Lung (tissue), 11 donors: ENCODE measurements around the gene ARHGAP11B.
"Not testable (repeated sequence)": the region's sequence is repeated elsewhere in the genome, so short reads cannot be mapped to it uniquely, and the experiment has no call there.

Experiments used
- ATAC-seq: fragments of 200-7000 bp; cut with Tn5 transposase; one replicate; pipeline ENCODE4 v1.9.1; 2020; ENCODE audit warnings: moderate number of reproducible peaks; ENCODE audit not compliant: insufficient read depth, low FRiP score
- DNase-seq, 3 donors: peaks; one replicate each; pipeline ENCODE4 v3.0.0-alpha.2; 2013 to 2017
- H3K27ac ChIP-seq, 2 donors: one replicate each; pipeline ENCODE4 v1.5.1; 2013; ENCODE audit warnings: mild to moderate bottlenecking in 2 of 2, moderate library complexity in 2 of 2, control low read depth in 1 of 2, inconsistent platforms in 1 of 2, low read depth in 1 of 2, low read length in 1 of 2
- H3K27me3 ChIP-seq, 3 donors: one replicate each; pipeline ENCODE4 v1.5.1; 2013; ENCODE audit warnings: low read length in 2 of 3; ENCODE audit not compliant: control insufficient read depth in 3 of 3, insufficient read depth in 3 of 3
- H3K36me3 ChIP-seq, 4 donors: one replicate each; pipeline ENCODE4 v1.5.1; 2013; ENCODE audit warnings: low read length in 4 of 4, mild to moderate bottlenecking in 1 of 4, moderate library complexity in 1 of 4; ENCODE audit not compliant: control insufficient read depth in 4 of 4, insufficient read depth in 4 of 4
- H3K4me1 ChIP-seq, 5 donors: one replicate each; pipeline ENCODE4 v1.5.1; 2013; ENCODE audit warnings: low read length in 5 of 5, mild to moderate bottlenecking in 2 of 5, moderate library complexity in 1 of 5; ENCODE audit not compliant: control insufficient read depth in 5 of 5, insufficient read depth in 5 of 5
- H3K4me3 ChIP-seq: one replicate; pipeline ENCODE4 v1.5.1; 2013; ENCODE audit warnings: mild to moderate bottlenecking, control low read depth, moderate library complexity
- H3K9ac ChIP-seq, 2 donors: one replicate each; pipeline ENCODE4 v1.5.1; 2013; ENCODE audit warnings: low read length in 2 of 2, control low read depth in 1 of 2; ENCODE audit not compliant: insufficient read depth in 1 of 2
- H3K9me3 ChIP-seq, 4 donors: one replicate each; pipeline ENCODE4 v1.5.1; 2013; ENCODE audit warnings: low read length in 3 of 4, mild to moderate bottlenecking in 1 of 4, moderate library complexity in 1 of 4; ENCODE audit not compliant: control insufficient read depth in 4 of 4, insufficient read depth in 3 of 4
- CTCF ChIP-seq: IDR thresholded peaks from 2 replicates; pipeline ENCODE4 v1.5.1; 2012; ENCODE audit warnings: mild to moderate bottlenecking; ENCODE audit errors: control extremely low read depth, extremely low read depth
- WGBS, 2 donors: extraction: QIAGEN DNeasy Blood & Tissue Kit; methylation state at CpG; one replicate each; pipeline ENCODE4 v1.1.7; 2013; 5-methylcytosine and 5-hydroxymethylcytosine counted together
- donor health status: control.
- donor health status: control.
- donor health status: Bipolar disorder and iron deficiency.
- donor health status: healthy.
- donor health status: DM: yes; HTN: yes; CAD: no.

ARHGAP11B gene

GRCh38 chr15:30671309-30671708 lies 45.4 kb downstream of the ARHGAP11B start:
- 95 to 100% methylated on average over 1 of the region's 1 CpG for WGBS, 2 donors
- DNase-seq: no peak
- H3K9me3 ChIP-seq: no peaks in the 10 kb centered on the region
- H3K4me3 ChIP-seq: no peak overlapping the region
- ATAC-seq: no peak
- peaks cover 0 to 2% (median 0%) of the 10 kb centered on the region in 4 donors for H3K36me3 ChIP-seq
- H3K9ac ChIP-seq: no peak overlapping the region
- H3K27me3 ChIP-seq: no peaks in the 10 kb centered on the region
- H3K27ac ChIP-seq: no peak overlapping the region
- no peaks in the 10 kb centered on the region for H3K4me1 ChIP-seq
- no peak for TF ChIP-seq CTCF

- no peak overlapping the region for H3K9ac ChIP-seq
- no peak overlapping the region for H3K4me3 ChIP-seq
- H3K27ac ChIP-seq: no peak overlapping the region
- H3K27me3 ChIP-seq: no peaks in the 10 kb centered on the region
- TF ChIP-seq CTCF: no peak
- no peaks in the 10 kb centered on the region for H3K9me3 ChIP-seq
- DNase-seq (no peak), ATAC-seq (no peak)
- no peaks in the 10 kb centered on the region for H3K36me3 ChIP-seq
- no peaks in the 10 kb centered on the region for H3K4me1 ChIP-seq
Observed at GRCh38 chr15:30675126-30675525, 49.2 kb downstream of the ARHGAP11B start.

GRCh38 chr15:30675891-30676290 lies 50.0 kb downstream of the ARHGAP11B start:
- not testable (repeated sequence) for H3K27ac ChIP-seq, ATAC-seq, H3K4me1 ChIP-seq, H3K36me3 ChIP-seq, H3K4me3 ChIP-seq, H3K9ac ChIP-seq, H3K9me3 ChIP-seq, H3K27me3 ChIP-seq, DNase-seq
- WGBS, 2 donors: 95 to 100% methylated on average over 4 of the region's 4 CpGs

- not testable (repeated sequence) for H3K27me3 ChIP-seq, H3K9ac ChIP-seq, H3K4me1 ChIP-seq, H3K36me3 ChIP-seq, DNase-seq, H3K4me3 ChIP-seq, H3K27ac ChIP-seq, ATAC-seq, H3K9me3 ChIP-seq
- WGBS, 2 donors: 98 to 100% methylated on average over 2 to 3 of the region's 3 CpGs
Observed at GRCh38 chr15:30680997-30681396, 55.1 kb downstream of the ARHGAP11B start.

GRCh38 chr15:30685709-30686285 lies 59.9 kb downstream of the ARHGAP11B start:
- 43 to 61% methylated on average over 6 of the region's 6 CpGs for WGBS, 2 donors
- not testable (repeated sequence) for H3K9me3 ChIP-seq, H3K27me3 ChIP-seq, H3K4me3 ChIP-seq, ATAC-seq, H3K4me1 ChIP-seq, DNase-seq, H3K36me3 ChIP-seq, H3K27ac ChIP-seq, H3K9ac ChIP-seq

GRCh38 chr15:30686651-30687050 lies 60.7 kb downstream of the ARHGAP11B start:
- not testable (repeated sequence) for H3K4me3 ChIP-seq, ATAC-seq, H3K9me3 ChIP-seq, H3K9ac ChIP-seq, H3K27ac ChIP-seq, H3K27me3 ChIP-seq, DNase-seq, H3K36me3 ChIP-seq, H3K4me1 ChIP-seq
- 59 to 78% methylated on average over 2 of the region's 2 CpGs for WGBS, 2 donors
